ENCODE measurements around the gene MORN5. TPM values are rescaled to one million over a fixed set of nuclear protein-coding genes. Genes with fewer than 3 reads are reported as not detected.

MORN5 gene
- total and polyA plus RNA-seq, 2 donors (not counting 1 experiment from before 2014, with no cell fraction given) = not detected

DNA sequence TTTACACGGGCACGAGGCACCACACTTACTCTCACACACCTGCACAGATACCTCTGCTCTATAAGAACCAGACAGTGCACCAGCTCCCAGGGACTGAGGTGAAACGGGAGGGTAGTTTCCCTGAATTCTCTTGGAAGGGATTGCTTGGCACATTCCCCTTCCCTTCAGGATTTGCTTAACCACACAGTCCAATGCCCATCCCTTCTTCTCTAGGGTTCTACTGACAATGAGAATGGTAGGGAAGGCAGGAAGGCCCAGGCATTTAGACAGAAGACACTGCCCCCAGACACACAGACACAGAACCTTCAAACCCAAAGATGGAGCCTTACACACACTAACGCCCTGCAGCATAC is 69.8 kb downstream of the MORN5 start:
- intact Hi-C loops (cut with micrococcal nuclease) = no loop called here
- 82% methylated on average over 3 of the region's 4 CpGs for WGBS (ENCODE audit: insufficient coverage)
- H2AFZ ChIP-seq (ENCODE audit: insufficient read depth, low read depth, low read length, poor library complexity, severe bottlenecking) = no peak overlapping the region

DNA sequence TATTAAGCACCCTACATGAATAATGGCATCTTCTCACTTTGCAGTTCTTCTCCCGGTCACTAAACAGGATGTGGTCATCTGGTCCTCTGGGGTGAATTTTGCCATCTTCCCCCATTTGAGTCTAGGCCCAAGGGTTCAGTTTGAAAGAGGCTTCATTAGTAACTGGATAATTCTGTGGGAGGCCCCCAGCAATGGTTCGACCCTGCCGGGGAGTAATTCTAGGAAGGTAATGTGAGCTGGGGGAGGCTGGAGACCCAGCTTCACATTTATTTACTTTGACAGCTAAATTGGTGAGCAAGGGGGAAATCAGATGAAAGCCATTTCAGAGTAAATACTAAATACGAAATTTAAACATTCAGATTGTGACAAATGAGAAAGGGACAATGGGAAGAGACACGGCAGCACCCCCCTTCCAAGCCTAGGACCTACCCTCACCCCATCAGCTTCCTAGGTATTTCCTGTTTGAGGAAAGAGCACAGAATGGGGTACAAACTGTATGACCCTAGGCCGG is 73.1 kb downstream of the MORN5 start:
- no peak for TF ChIP-seq EZH2 (IDR thresholded peaks at IDR 0.05; ENCODE audit: borderline replicate concordance, insufficient read depth, low read depth, low read length, poor library complexity, severe bottlenecking)
- TF ChIP-seq, protein P1, sequence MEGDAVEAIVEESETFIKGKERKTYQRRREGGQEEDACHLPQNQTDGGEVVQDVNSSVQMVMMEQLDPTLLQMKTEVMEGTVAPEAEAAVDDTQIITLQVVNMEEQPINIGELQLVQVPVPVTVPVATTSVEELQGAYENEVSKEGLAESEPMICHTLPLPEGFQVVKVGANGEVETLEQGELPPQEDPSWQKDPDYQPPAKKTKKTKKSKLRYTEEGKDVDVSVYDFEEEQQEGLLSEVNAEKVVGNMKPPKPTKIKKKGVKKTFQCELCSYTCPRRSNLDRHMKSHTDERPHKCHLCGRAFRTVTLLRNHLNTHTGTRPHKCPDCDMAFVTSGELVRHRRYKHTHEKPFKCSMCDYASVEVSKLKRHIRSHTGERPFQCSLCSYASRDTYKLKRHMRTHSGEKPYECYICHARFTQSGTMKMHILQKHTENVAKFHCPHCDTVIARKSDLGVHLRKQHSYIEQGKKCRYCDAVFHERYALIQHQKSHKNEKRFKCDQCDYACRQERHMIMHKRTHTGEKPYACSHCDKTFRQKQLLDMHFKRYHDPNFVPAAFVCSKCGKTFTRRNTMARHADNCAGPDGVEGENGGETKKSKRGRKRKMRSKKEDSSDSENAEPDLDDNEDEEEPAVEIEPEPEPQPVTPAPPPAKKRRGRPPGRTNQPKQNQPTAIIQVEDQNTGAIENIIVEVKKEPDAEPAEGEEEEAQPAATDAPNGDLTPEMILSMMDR (IDR thresholded peaks at IDR 0.05) = no peak
- H3K4me3 Mint-ChIP-seq = no peak overlapping the region
- peaks cover 0 to 24% (median 19%) of the 10 kb centered on the region in 4 experiments for H3K27me3 ChIP-seq (replicated peaks in 1 of 4; ENCODE audit: control extremely low read depth in 1 of 4, control insufficient read depth in 3 of 4, insufficient read depth in 4 of 4, low read length in 3 of 4)
- ChIA-PET CTCF (no interaction called here), POLR2A (no interaction called here)
- no peak for DNase-seq
- no peaks in the 10 kb centered on the region for H3K79me2 ChIP-seq (ENCODE audit: control insufficient read depth, insufficient read depth, low read length)
- H3K4me3 ChIP-seq (ENCODE audit: control extremely low read depth in 1 of 5, extremely low read depth in 1 of 5, insufficient read depth in 1 of 5, low read depth in 2 of 5, low read length in 4 of 5) = no peak overlapping the region
- ATAC-seq (ENCODE audit: low read depth) = no peak
- no peak overlapping the region for H3K27ac ChIP-seq (ENCODE audit: low read length in 2 of 2)
- H2AFZ ChIP-seq (ENCODE audit: insufficient read depth, low read depth, low read length, poor library complexity, severe bottlenecking) = no peak overlapping the region
- H3K27me3 Mint-ChIP-seq = peaks cover 3% of the 10 kb centered on the region
- 100% methylated on average over 1 of the region's 6 CpGs for WGBS (ENCODE audit: insufficient coverage)
- no peak overlapping the region for H3K4me2 ChIP-seq (replicated peaks; ENCODE audit: low read depth, low read length, poor library complexity, severe bottlenecking)
- H4K20me1 ChIP-seq (ENCODE audit: control insufficient read depth, insufficient read depth, low read length, poor library complexity, severe bottlenecking) = no peaks in the 10 kb centered on the region
- peaks cover 0 to 4% (median 0%) of the 10 kb centered on the region in 3 donors for H3K9me3 ChIP-seq (ENCODE audit: control extremely low read depth in 1 of 3, control insufficient read depth in 2 of 3, insufficient read depth in 1 of 3, low read length in 2 of 3)
- no peak overlapping the region for H3K9ac ChIP-seq (ENCODE audit: low read length)
- no peaks in the 10 kb centered on the region for H3K36me3 ChIP-seq (replicated peaks in 1 of 2; ENCODE audit: control extremely low read depth in 1 of 2, control insufficient read depth in 1 of 2, extremely low read depth in 1 of 2, insufficient read depth in 2 of 2, low read length in 1 of 2)
- peaks cover 2% of the 10 kb centered on the region for H3K4me1 Mint-ChIP-seq
- intact Hi-C loops (cut with micrococcal nuclease) = no loop called here
- H3K27ac Mint-ChIP-seq = no peak overlapping the region
- H3K9me3 Mint-ChIP-seq (ENCODE audit: insufficient read depth) = no peaks in the 10 kb centered on the region
- peaks cover 5 to 12% of the 10 kb centered on the region in 2 donors for H3K4me1 ChIP-seq (ENCODE audit: control insufficient read depth in 2 of 2, insufficient read depth in 2 of 2, low read length in 2 of 2)

More for the DNA sequence above, 69.8 kb downstream of the MORN5 start:
- H3K4me3 ChIP-seq (ENCODE audit: control extremely low read depth in 1 of 5, extremely low read depth in 1 of 5, insufficient read depth in 1 of 5, low read depth in 2 of 5, low read length in 4 of 5) = no peak overlapping the region
- Mint-ChIP-seq H3K27ac (no peak overlapping the region), H3K27me3 (peaks cover 27% of the 10 kb centered on the region), H3K4me1 (peaks cover 4% of the 10 kb centered on the region), H3K9me3 (ENCODE audit: insufficient read depth) (no peaks in the 10 kb centered on the region), H3K4me3 (no peak overlapping the region)
- no peaks in the 10 kb centered on the region for H4K20me1 ChIP-seq (ENCODE audit: control insufficient read depth, insufficient read depth, low read length, poor library complexity, severe bottlenecking)
- H3K27me3 ChIP-seq (replicated peaks in 1 of 4; ENCODE audit: control extremely low read depth in 1 of 4, control insufficient read depth in 3 of 4, insufficient read depth in 4 of 4, low read length in 3 of 4) = peaks cover 0 to 35% (median 24%) of the 10 kb centered on the region in 4 experiments
- H3K4me2 ChIP-seq (replicated peaks; ENCODE audit: low read depth, low read length, poor library complexity, severe bottlenecking) = no peak overlapping the region
- peaks cover 0 to 12% (median 0%) of the 10 kb centered on the region in 3 donors for H3K9me3 ChIP-seq (ENCODE audit: control extremely low read depth in 1 of 3, control insufficient read depth in 2 of 3, insufficient read depth in 1 of 3, low read length in 2 of 3)
- peaks cover 5 to 12% of the 10 kb centered on the region in 2 donors for H3K4me1 ChIP-seq (ENCODE audit: control insufficient read depth in 2 of 2, insufficient read depth in 2 of 2, low read length in 2 of 2)
- ATAC-seq (ENCODE audit: low read depth) = no peak
- no peak overlapping the region for H3K27ac ChIP-seq (ENCODE audit: low read length in 2 of 2)
- H3K36me3 ChIP-seq (replicated peaks in 1 of 2; ENCODE audit: control extremely low read depth in 1 of 2, control insufficient read depth in 1 of 2, extremely low read depth in 1 of 2, insufficient read depth in 2 of 2, low read length in 1 of 2) = no peaks in the 10 kb centered on the region
- H3K9ac ChIP-seq (ENCODE audit: low read length) = no peak overlapping the region
- CTCF ChIA-PET = no interaction called here
- no peaks in the 10 kb centered on the region for H3K79me2 ChIP-seq (ENCODE audit: control insufficient read depth, insufficient read depth, low read length)
- TF ChIP-seq, protein P1 (IDR thresholded peaks at IDR 0.05) = no peak
- no peak for TF ChIP-seq EZH2 (IDR thresholded peaks at IDR 0.05; ENCODE audit: borderline replicate concordance, insufficient read depth, low read depth, low read length, poor library complexity, severe bottlenecking)
- no peak for DNase-seq
- POLR2A ChIA-PET = no interaction called here
